HG03457 (cell line): Measurements from ENCODE around the gene DOLK.

Source experiments
- ATAC-seq: cut with Tn5 transposase; IDR thresholded peaks from one replicate; pipeline ENCODE4 v1.9.1; 2021; ENCODE audit warnings: moderate number of reproducible peaks; ENCODE audit not compliant: unreplicated experiment

The DOLK gene

DNA sequence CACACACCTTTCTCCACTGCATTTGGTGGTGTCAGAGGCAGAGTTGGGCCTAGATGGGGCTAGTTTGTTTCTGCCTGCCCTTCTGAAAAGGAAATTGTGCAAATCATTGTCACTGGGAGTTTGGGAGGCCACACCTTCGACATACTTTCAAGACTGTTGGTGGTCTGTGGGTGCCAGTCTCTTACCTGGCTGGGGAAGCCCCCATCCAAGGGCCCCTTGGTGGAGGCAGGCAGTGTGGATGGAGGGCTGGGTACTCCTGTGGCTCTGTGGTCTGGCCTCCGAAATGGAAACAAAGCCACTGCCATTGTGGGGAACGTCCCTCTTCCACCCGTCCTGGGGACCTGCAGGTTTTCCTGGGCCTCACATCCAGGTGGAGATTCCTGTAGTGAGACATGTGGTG is 37.5 kb downstream of the DOLK start:
- no peak for ATAC-seq

DNA sequence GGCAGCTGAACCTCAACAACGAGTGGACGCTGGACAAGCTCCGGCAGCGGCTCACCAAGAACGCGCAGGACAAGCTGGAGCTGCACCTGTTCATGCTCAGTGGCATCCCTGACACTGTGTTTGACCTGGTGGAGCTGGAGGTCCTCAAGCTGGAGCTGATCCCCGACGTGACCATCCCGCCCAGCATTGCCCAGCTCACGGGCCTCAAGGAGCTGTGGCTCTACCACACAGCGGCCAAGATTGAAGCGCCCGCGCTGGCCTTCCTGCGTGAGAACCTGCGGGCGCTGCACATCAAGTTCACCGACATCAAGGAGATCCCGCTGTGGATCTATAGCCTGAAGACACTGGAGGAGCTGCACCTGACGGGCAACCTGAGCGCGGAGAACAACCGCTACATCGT is 39.0 kb downstream of the DOLK start:
- no peak for ATAC-seq

DNA sequence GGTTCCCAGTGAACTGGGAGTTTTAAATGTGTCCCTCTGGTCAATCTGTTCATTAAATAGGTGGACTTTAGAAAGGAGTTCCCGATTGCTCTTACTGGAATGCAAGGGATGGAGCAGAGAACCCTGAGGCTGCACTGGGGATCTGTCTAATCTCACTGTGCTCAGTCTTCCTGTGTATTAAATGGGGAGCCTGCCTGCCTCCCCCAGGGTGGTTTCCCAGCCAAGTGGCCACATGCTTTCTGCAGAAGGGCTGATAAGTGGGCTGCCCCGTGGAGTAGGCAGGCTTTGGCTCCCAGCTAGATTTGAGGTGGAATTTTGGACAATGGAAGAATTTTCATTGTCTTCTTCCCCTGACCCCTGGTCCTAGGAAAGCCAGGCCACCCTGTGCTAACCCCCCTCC is 40.7 kb downstream of the DOLK start:
- no peak for ATAC-seq

DNA sequence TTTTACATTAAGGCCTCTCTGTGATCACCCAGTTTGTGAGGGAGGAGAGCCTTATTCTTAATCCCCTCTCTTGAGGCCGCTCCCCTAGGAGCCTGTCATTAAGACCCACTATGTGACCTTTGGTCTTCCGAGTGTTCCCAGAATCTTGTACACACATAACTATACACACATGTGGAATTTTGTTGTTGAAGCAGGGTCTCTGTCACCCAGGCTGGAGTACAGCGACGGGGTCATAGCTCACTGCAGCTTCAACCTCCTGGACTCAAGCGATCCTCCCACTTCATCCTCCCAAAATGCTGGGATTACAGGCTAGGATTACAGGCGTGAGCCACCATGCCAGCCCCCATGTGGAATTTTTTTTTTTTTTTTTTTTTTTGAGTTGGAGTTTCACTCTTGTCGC is 41.4 kb downstream of the DOLK start:
- no peak for ATAC-seq

DNA sequence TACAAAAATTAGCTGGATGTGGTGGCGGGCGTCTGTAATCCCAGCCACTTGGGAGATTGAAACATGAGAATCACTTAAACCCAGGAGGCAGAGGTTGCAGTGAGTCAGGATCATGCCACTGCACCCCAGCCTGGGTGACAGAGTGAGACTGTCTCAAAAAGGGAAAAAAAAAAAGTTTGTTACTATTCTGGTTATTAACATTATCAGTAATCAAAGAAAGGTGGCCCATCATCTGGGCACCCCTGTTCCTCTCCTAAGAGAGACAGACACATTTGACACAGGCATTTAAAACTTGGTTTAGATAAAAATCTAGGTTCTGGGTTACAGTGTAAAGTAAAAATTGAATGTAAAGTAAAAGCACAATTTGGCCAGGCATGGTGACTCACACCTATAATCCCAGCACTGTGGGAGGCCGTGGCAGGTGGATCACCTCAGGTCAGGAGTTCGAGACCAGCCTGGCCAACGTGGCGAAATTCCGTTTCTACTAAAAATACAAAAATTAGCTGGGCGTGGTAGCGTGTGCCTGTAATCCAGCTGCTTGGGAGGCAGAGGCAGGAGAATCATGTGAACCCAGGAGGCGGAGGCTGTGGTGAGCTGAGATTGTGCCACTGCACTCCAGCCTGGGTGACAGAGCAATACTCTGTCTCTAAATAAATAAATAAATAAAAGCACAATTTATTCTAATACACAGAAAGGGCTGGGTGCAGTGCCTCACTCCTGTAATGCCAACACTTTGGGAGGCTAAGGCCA is 43.4 kb downstream of the DOLK start:
- no peak for ATAC-seq

DNA sequence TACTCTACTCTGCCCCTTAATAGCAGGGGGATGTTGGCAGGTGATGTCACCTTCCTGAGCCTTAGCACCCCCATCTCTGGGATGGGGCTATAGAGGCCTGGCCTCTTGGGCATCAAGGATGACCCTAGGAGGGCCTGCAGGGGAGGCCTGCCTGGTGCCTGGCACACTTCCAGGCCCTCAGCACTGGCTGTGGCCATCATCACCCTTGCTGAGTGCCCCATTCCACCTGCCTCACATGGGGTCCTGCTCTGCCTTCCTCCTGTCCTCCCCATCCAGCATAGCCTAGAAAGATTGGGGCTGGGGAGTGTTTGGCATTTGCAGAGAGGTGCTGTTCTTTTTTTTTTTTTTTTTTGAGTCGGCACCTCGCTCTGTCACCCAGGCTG is 44.3 kb downstream of the DOLK start:
- no peak for ATAC-seq

DNA sequence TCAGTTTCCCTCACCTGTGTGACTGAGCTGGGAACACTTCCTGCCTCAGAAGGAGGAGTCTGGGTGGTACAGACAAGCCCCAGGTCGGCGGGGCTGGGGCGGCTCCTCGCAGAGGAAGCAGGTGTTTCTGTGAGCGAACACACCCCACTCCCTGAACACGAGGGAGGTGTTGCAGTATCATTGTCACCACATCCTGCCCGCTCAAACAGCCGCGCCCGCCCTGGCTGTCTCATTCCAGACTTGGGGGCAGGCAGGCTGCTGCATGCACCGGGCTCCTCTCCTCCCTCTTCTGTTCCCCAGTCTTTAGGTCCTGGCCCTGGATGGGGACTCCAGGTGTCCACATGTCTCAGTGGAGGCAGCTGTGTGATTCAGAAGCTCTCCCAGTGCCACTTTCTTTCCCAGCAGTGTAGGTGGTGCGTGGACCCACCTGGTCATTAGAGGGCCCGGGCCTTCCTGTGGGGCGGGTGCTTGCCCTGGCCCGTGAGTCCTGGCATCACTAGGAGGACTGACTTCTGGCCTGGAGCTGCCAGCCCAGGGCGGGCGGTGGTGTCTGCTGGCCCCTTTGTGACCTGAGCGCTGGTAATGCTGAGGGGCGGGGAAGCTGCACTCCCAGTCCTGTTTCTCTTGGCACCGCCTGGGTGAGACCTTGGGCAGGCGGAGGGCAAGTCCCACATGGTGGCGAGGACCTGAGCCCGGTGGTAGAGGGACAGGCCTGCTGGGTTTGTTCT is 44.9 kb downstream of the DOLK start:
- no peak for ATAC-seq

DNA sequence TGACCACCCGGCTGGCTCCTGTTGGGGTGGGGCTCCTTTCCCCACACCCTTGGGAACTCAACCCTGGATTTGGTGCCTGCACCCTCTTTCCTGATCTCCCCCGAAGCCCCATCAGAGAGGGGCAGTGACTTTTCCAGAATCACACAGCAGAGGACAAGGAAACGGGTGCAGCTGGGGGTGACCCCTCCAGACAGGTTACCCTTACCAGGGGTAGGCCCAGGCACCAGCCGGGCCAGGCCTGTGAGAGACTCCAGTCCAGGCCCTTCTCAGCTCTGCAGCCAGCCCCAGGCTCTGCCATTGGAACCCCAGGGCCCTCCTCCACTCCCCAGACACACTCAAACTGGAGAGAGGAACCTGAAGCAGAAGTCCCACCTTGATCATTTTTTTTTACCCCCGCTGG is 45.6 kb downstream of the DOLK start:
- ATAC-seq: no peak

DNA sequence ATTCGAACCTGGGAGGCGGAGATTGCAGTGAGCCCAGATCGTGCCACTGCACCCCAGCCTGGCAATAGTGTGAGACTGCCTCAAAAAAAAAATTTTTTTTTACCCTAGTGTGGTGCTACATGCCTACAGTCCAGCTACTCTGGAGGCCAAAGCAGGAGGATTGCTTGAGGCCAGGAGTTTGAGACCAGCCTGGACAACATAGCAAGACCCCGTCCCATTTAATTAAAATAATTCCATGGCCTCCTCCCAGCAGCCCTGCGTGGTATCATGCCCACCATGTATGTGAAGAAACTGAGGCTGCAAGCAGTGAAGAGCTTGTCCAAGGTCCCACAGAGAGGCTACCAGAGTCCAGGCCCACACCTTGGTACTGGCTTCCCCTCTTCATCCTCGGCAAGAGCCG is 46.0 kb downstream of the DOLK start:
- ATAC-seq: no peak

DNA sequence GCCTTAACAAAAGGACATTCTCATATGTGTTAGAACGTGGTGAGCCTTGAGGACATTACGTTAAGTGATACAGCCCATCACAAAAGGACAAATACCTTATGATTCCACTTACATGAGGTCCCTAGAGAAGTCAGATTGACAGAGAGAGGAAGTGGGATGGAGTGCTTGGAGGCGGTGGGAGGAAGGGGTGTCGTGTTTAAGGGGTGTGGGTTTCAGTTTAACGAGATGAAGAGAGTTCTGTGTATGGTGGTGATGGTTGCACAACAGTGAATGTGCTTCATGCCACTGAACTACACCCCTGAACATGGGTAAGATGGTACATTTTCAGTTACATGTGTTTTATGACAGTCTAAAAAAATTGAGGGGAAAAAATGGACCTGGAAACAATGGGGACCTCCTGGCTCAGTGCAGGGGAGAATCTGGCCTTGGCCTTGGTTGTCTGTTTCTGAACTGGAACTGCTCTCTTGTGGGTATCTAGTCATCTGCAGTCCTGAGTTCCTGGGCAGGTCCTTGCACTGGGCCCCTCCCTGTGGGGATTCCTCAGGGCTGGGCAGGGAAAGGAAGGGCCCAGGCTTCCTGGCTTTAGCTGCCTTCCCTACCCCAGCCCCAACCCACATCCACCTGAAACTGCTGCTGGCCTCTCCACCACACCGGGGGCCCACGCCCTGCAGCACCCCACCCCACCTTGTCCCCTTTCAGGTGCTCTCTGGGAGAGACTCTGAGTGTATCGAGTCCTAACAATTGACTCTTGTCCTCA is 47.7 kb downstream of the DOLK start:
- no peak for ATAC-seq

DNA sequence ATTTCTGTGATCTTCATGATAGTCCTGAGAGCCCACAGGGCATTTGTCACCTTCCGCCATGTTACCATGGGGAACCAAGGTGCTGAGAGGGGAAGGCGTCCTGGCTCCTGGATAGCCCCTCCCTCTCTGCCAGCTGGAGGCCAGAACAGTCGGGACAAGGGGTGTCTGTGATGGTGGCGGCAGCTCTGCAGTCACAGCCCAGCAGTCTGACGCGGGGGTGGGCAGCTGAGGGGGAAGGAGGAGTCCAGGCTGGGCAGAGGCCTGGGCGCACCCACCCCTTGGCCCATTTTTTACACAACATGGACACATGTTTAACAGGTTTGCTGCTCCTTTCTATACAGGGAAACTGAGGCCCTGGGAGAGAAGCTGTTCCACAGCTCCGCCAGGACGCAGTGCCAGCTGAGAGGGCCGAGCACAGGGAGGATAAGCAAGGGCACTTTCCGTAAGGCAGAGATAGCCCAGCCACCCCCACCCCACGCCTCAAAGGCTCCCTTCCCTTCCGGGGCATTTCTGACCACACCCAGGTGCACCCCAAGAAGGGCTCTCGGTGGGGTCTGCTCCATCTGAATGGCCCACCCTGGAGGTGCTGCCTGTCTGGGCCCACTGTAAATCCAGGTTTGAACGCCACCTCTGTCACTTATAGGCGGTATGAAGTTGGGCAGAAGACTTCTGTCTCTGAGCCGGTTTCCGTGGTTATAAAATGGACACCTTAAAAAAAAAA is 48.4 kb downstream of the DOLK start:
- ATAC-seq: no peak

DNA sequence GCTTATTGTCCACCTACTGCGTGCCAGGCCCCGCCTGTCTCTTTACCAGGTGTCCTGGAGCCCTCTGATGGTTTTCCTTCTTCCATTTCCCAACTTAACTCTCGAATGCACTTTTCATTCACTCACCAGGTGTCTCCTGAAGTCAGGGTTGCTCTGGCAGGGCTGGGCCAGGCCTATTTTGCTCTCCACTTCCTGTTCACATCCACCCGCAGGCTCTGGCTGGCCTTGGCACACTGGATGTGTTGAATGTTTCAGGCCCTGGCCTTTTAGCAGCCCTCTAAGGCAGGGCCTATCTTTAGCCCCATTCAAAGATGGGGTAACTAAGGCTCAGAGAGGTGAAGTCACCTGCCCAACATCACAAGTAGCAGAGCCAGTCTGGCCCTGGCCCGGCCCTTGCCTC is 49.0 kb downstream of the DOLK start:
- no peak for ATAC-seq

DNA sequence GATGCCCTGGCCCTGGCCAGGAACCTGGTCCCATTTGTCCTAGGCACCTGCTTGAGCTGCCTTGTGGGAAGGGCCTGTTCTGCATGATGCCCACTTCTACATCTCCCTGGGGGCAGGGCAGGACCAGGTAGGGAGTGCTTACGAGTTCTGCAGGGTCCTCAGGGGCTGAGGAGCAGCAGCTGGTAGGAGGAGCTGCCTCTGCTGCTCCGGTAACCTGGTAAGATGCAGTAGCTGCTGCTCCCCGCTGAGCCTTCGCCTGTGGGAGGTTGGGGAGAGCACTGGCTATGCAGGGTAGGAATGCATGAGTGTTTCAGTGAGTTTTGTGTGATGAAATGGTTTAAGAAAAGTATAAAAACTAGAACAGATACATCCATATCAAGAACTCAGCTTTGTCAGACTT is 51.8 kb downstream of the DOLK start:
- no peak for ATAC-seq
